Measurements from ENCODE around the gene SIGLEC10. TPM values are rescaled to one million over a fixed set of nuclear protein-coding genes. Genes with fewer than 3 reads are reported as not detected.

The SIGLEC10 gene
- total and polyA plus RNA-seq, 2 of the 4 experiments (the other 2 are of a cell fraction): not detected

GRCh38 chr19:51458051-51458645, 40.7 kb upstream of the SIGLEC10 start, which contains the start of gene SIGLEC8:
Gene SIGLEC8, minus strand, starts transcription at chr19:51458454. Its CDS starts 67 bp downstream, at chr19:51458387.
- H3K23ac ChIP-seq (ENCODE audit: low read depth, low read length): no peak within 1 kb of the TSS
- no peak within 1 kb of the TSS for H3K18ac ChIP-seq (ENCODE audit: low read depth, low read length)
- no peak for TF ChIP-seq FOS (IDR thresholded peaks at IDR 0.05; ENCODE audit: low read depth, low read length)
- TF ChIP-seq RAD21 (IDR thresholded peaks at IDR 0.05; ENCODE audit: low read length): no peak
- TF ChIP-seq SMC3 (IDR thresholded peaks at IDR 0.05; ENCODE audit: low read depth, low read length): no peak
- no peak for TF ChIP-seq MAFK (IDR thresholded peaks at IDR 0.05; ENCODE audit: low read depth, low read length)
- TF ChIP-seq CHD1 (IDR thresholded peaks at IDR 0.05; ENCODE audit: low read depth, low read length): no peak
- TF ChIP-seq RFX5 (IDR thresholded peaks at IDR 0.05; ENCODE audit: low read depth, low read length): no peak
- no peak for TF ChIP-seq NFE2L2 (IDR thresholded peaks at IDR 0.05; ENCODE audit: low read depth, low read length)
- TF ChIP-seq CEBPB (IDR thresholded peaks at IDR 0.05; ENCODE audit: low read depth, low read length): no peak
- no peak for TF ChIP-seq POLR2A (IDR thresholded peaks at IDR 0.05; ENCODE audit: low read depth, low read length)
- no peak for TF ChIP-seq USF2 (IDR thresholded peaks at IDR 0.05; ENCODE audit: low read depth, low read length)
- no peak for TF ChIP-seq BHLHE40 (IDR thresholded peaks at IDR 0.05; ENCODE audit: low read depth, low read length)
- TF ChIP-seq MXI1 (IDR thresholded peaks at IDR 0.05; ENCODE audit: borderline replicate concordance, low read depth, low read length): no peak
- TF ChIP-seq RCOR1 (IDR thresholded peaks at IDR 0.05; ENCODE audit: insufficient replicate concordance, low read length): no peak
- no peak for TF ChIP-seq CTCF (conservative IDR thresholded peaks at IDR 0.05; ENCODE audit: low read depth, low read length)
- no peak for TF ChIP-seq ELK1 (IDR thresholded peaks at IDR 0.05; ENCODE audit: borderline replicate concordance, low read depth, low read length)
- TF ChIP-seq MAZ (IDR thresholded peaks at IDR 0.05; ENCODE audit: borderline replicate concordance, low read depth, low read length): no peak
- no peaks in the 10 kb centered on the region for H4K20me1 ChIP-seq (ENCODE audit: insufficient read depth, low read length)
- H3K4me3 ChIP-seq (ENCODE audit: insufficient read depth, low read depth, low read length): no peak within 1 kb of the TSS
- H3K9ac ChIP-seq (ENCODE audit: low read depth, low read length): no peak within 1 kb of the TSS
- H3K4me1 ChIP-seq (ENCODE audit: control insufficient read depth, insufficient read depth, low read length): no peaks in the 10 kb centered on the region
- H3K56ac ChIP-seq (ENCODE audit: extremely low read depth, insufficient read depth, low read length): no peak within 1 kb of the TSS
- H3K27me3 ChIP-seq (ENCODE audit: control insufficient read depth, insufficient read depth, low read length): no peaks in the 10 kb centered on the region
- no peaks in the 10 kb centered on the region for H3K9me1 ChIP-seq (ENCODE audit: insufficient read depth, low read length)
- H2AK9ac ChIP-seq (replicated peaks; ENCODE audit: low read depth, low read length, poor library complexity): no peak within 1 kb of the TSS
- no peak within 1 kb of the TSS for H2AK5ac ChIP-seq (ENCODE audit: low read depth, low read length)
- ATAC-seq (ENCODE audit: low read depth) (no peak), DNase-seq (no peak)
- H3K27ac ChIP-seq (ENCODE audit: insufficient read depth, low read length): no peak within 1 kb of the TSS
- no peak within 1 kb of the TSS for H2BK120ac ChIP-seq (ENCODE audit: low read depth, low read length)
- no TSS peak for BruUV-seq (replicated peaks)
- H4K8ac ChIP-seq (ENCODE audit: low read depth in 2 of 2, low read length in 2 of 2): no peak within 1 kb of the TSS
- WGBS, 2 experiments (ENCODE audit: extremely low coverage in 2 of 2, insufficient read length in 1 of 2): no CpG with 5 or more reads among the region's 10 CpGs
- POLR2A ChIA-PET (ENCODE audit: unreplicated experiment): no interaction called here
- no peak within 1 kb of the TSS for H4K5ac ChIP-seq (ENCODE audit: low read depth, low read length)
- H2AFZ ChIP-seq (replicated peaks; ENCODE audit: low read length, poor library complexity): no peak within 1 kb of the TSS
- no peak within 1 kb of the TSS for H2BK20ac ChIP-seq (ENCODE audit: low read depth, low read length)
- intact Hi-C loops (cut with micrococcal nuclease): no loop called here
- no peaks in the 10 kb centered on the region for H3K79me1 ChIP-seq (ENCODE audit: low read depth in 1 of 2, low read length in 2 of 2)
- no peaks in the 10 kb centered on the region for H3K36me3 ChIP-seq (ENCODE audit: control insufficient read depth, insufficient read depth, low read length)
- in situ Hi-C loops (cut with MboI; ENCODE audit: low sequenced_read_pairs): no loop called here
- no peak within 1 kb of the TSS for H3K14ac ChIP-seq (replicated peaks; ENCODE audit: low read depth, low read length)
- H2BK15ac ChIP-seq (ENCODE audit: low read depth, low read length): no peak within 1 kb of the TSS
- no peak within 1 kb of the TSS for H4K91ac ChIP-seq (ENCODE audit: insufficient read depth, low read depth, low read length)
- CTCF ChIA-PET: no interaction called here
- H3K9me3 ChIP-seq (ENCODE audit: control insufficient read depth, insufficient read depth, low read length): peaks cover 2% of the 10 kb centered on the region; the same call in 1 of the 2 replicates
- H3K4ac ChIP-seq (ENCODE audit: low read depth, low read length): no peak within 1 kb of the TSS
- dilution Hi-C loops (cut with HindIII; ENCODE audit: low sequenced_read_pairs, unreplicated experiment): no loop called here
- no peak within 1 kb of the TSS for H3K4me2 ChIP-seq (ENCODE audit: low read depth, low read length)
- H2BK5ac ChIP-seq (ENCODE audit: low read depth, low read length, poor library complexity, severe bottlenecking): no peak within 1 kb of the TSS

Measured in IMR-90 (cell line).